Loucy (cell line): ENCODE measurements around the gene SRD5A2.

Source experiments
- H2AFZ ChIP-seq: fragments of 200-600 bp; sonication (generic); 2 replicates; pipeline ENCODE4 v1.6.0; 2016; ENCODE audit warnings: antibody characterized with exemption, mild to moderate bottlenecking, low read length, moderate library complexity
- H3F3A ChIP-seq: fragments of 200-600 bp; 2 replicates; pipeline ENCODE4 v1.6.0; 2016; ENCODE audit warnings: antibody characterized with exemption, low read depth, mild to moderate bottlenecking
- H3K27me3 ChIP-seq: fragments of 200-600 bp; sonication (generic); 2 replicates; pipeline ENCODE4 v1.6.1; 2014; ENCODE audit warnings: low read length, mild to moderate bottlenecking; ENCODE audit not compliant: insufficient read depth, poor library complexity, severe bottlenecking
- H3K36me3 ChIP-seq: fragments of 200-600 bp; sonication (generic); 2 replicates; pipeline ENCODE4 v1.6.1; 2016; ENCODE audit warnings: low read length; ENCODE audit not compliant: insufficient read depth
- H3K4me1 ChIP-seq: fragments of 200-600 bp; sonication (generic); 2 replicates; pipeline ENCODE4 v1.5.1; 2014; ENCODE audit warnings: low read length, mild to moderate bottlenecking; ENCODE audit not compliant: insufficient read depth, poor library complexity, severe bottlenecking
- H3K4me2 ChIP-seq: fragments of 200-600 bp; sonication (generic); 2 replicates; pipeline ENCODE4 v1.6.0; 2014; ENCODE audit warnings: antibody characterized with exemption, low read length, low read depth, mild to moderate bottlenecking; ENCODE audit not compliant: poor library complexity, severe bottlenecking
- H3K4me3 ChIP-seq: fragments of 200-600 bp; sonication (generic); 2 replicates; pipeline ENCODE4 v1.5.1; 2014; ENCODE audit warnings: low read length, mild to moderate bottlenecking, mixed read lengths; ENCODE audit not compliant: poor library complexity, severe bottlenecking
- H3K79me2 ChIP-seq: fragments of 200-600 bp; sonication (generic); 2 replicates; pipeline ENCODE4 v1.6.1; 2014; ENCODE audit warnings: low read length; ENCODE audit not compliant: insufficient read depth
- H3K9ac ChIP-seq: fragments of 200-600 bp; sonication (generic); 2 replicates; pipeline ENCODE4 v1.6.0; 2014; ENCODE audit warnings: mild to moderate bottlenecking, low read depth, low read length, moderate library complexity; ENCODE audit not compliant: poor library complexity, severe bottlenecking
- H3K9me2 ChIP-seq: fragments of 200-600 bp; sonication (generic); replicated peaks from 2 replicates; pipeline ENCODE4 v1.6.1; 2016; ENCODE audit warnings: low read depth, low read length, mixed read lengths
- H3K9me3 ChIP-seq: fragments of 200-600 bp; sonication (generic); 2 replicates; pipeline ENCODE4 v1.6.1; 2014; ENCODE audit warnings: mild to moderate bottlenecking, antibody characterized with exemption, low read length, low read depth; ENCODE audit not compliant: insufficient read depth
- H4K20me1 ChIP-seq: fragments of 200-600 bp; sonication (generic); 2 replicates; pipeline ENCODE4 v1.6.0; 2014; ENCODE audit warnings: antibody characterized with exemption, low read length, mild to moderate bottlenecking; ENCODE audit not compliant: insufficient read depth, poor library complexity, severe bottlenecking
- EZH2phosphoT487 ChIP-seq: fragments of 200-600 bp; IDR thresholded peaks from 2 replicates; pipeline ENCODE4 v1.6.1; 2018; ENCODE audit warnings: antibody characterized with exemption, mild to moderate bottlenecking, moderate library complexity, borderline replicate concordance
- TF ChIP-seq, protein P1 (sequence below): fragments of 200-600 bp; sonication (generic); conservative IDR thresholded peaks from 2 replicates; pipeline ENCODE4 v1.5.1; 2014; ENCODE audit warnings: mild to moderate bottlenecking, antibody characterized with exemption, low read length

SRD5A2 gene

GRCh38 chr2:31553362-31553761, 27.4 kb downstream of the SRD5A2 start:
- Histone ChIP-seq H3K4me1 (no peaks in the 10 kb centered on the region), H3K27me3 (no peaks in the 10 kb centered on the region), H2AFZ (no peak overlapping the region), H3K9ac (no peak overlapping the region), H3K79me2 (no peaks in the 10 kb centered on the region), H4K20me1 (no peaks in the 10 kb centered on the region), H3K9me3 (0 out of 2 replicates have a peak, but pooled peaks cover 8% of the 10 kb centered on the region), H3K9me2 (no peaks in the 10 kb centered on the region), H3K36me3 (no peaks in the 10 kb centered on the region), H3K4me2 (no peak overlapping the region), H3K4me3 (no peak overlapping the region), H3F3A (no peaks in the 10 kb centered on the region)
- TF ChIP-seq EZH2phosphoT487: no peak
- TF ChIP-seq, protein P1, sequence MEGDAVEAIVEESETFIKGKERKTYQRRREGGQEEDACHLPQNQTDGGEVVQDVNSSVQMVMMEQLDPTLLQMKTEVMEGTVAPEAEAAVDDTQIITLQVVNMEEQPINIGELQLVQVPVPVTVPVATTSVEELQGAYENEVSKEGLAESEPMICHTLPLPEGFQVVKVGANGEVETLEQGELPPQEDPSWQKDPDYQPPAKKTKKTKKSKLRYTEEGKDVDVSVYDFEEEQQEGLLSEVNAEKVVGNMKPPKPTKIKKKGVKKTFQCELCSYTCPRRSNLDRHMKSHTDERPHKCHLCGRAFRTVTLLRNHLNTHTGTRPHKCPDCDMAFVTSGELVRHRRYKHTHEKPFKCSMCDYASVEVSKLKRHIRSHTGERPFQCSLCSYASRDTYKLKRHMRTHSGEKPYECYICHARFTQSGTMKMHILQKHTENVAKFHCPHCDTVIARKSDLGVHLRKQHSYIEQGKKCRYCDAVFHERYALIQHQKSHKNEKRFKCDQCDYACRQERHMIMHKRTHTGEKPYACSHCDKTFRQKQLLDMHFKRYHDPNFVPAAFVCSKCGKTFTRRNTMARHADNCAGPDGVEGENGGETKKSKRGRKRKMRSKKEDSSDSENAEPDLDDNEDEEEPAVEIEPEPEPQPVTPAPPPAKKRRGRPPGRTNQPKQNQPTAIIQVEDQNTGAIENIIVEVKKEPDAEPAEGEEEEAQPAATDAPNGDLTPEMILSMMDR: no peak

DNA sequence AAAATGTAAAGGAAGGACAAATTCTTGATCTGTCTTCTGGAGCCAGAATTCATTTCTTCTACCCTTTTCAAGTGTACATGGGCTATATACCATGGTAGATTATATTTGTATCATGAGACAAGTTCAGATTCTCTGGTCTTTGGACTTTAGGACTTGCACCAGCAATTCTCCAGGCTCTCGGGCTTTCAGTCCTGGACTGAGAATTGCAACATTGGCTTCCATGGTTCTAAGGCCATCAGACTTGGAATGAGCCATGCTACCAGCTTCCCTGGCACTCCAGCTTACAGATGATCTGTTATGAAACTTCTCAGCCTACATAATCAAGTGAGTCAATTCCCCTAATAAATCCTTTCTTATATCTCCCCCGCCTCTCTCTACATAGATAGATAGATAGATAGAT, 33.3 kb downstream of the SRD5A2 start:
- H4K20me1 ChIP-seq: no peaks in the 10 kb centered on the region
- no peak overlapping the region for H3K4me2 ChIP-seq
- no peak overlapping the region for H3K9ac ChIP-seq
- no peaks in the 10 kb centered on the region for H3K79me2 ChIP-seq
- no peak overlapping the region for H2AFZ ChIP-seq
- H3K9me3 ChIP-seq: no peaks in the 10 kb centered on the region; the same call in 1 of the 2 replicates
- no peaks in the 10 kb centered on the region for H3K4me1 ChIP-seq
- no peaks in the 10 kb centered on the region for H3K36me3 ChIP-seq
- H3F3A ChIP-seq: no peaks in the 10 kb centered on the region
- H3K9me2 ChIP-seq: no peaks in the 10 kb centered on the region
- H3K27me3 ChIP-seq: no peaks in the 10 kb centered on the region
- no peak overlapping the region for H3K4me3 ChIP-seq
- no peak for TF ChIP-seq EZH2phosphoT487
- TF ChIP-seq, protein P1: no peak

DNA sequence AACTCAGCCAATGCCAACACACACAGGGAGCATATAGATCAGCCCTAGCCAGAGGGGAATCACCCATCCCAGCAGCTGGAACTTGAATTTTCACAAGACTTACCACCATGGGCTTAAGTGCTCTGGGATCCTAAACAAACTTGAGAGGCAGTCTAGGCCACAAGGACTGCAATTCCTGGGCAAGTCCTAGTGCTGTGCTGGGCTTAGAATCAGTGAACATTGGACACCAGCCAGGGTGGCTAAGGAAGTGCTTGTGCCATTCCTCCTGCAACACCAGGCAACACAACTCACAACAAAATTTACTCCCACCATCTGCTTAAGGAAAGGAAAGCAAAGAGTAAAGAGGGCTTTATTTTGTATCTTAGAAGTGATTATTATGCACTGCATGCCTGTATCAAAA, 38.9 kb downstream of the SRD5A2 start:
- H3K4me3 ChIP-seq: no peak overlapping the region
- no peak for TF ChIP-seq EZH2phosphoT487
- TF ChIP-seq, protein P1: no peak
- H3K4me2 ChIP-seq: no peak overlapping the region
- H3K27me3 ChIP-seq: no peaks in the 10 kb centered on the region
- no peak overlapping the region for H2AFZ ChIP-seq
- H3K4me1 ChIP-seq: no peaks in the 10 kb centered on the region
- no peaks in the 10 kb centered on the region for H3F3A ChIP-seq
- no peaks in the 10 kb centered on the region for H4K20me1 ChIP-seq
- H3K36me3 ChIP-seq: no peaks in the 10 kb centered on the region
- H3K9ac ChIP-seq: no peak overlapping the region
- H3K79me2 ChIP-seq: no peaks in the 10 kb centered on the region
- no peaks in the 10 kb centered on the region; the same call in 1 of the 2 replicates for H3K9me3 ChIP-seq
- no peaks in the 10 kb centered on the region for H3K9me2 ChIP-seq
